GM23338 (cell line): Measurements from ENCODE around the gene FKTN. TPM values are rescaled to one million over a fixed set of nuclear protein-coding genes. Genes with fewer than 3 reads are reported as not detected.

ENCODE experiments used
- ATAC-seq: fragments of 200-7000 bp; cut with Tn5 transposase; 3 replicates; pipeline ENCODE4 v1.9.1; 2020
- DNase-seq: peaks from one replicate; pipeline ENCODE4 v3.0.0-alpha.2; 2015; ENCODE audit warnings: low spot score
- H2AFZ ChIP-seq: fragments of 200-600 bp; sonication (generic); 2 replicates; pipeline ENCODE4 v1.8.0; 2016; ENCODE audit warnings: antibody characterized with exemption, mild to moderate bottlenecking, moderate library complexity
- H3F3A ChIP-seq: fragments of 200-600 bp; sonication (generic); replicated peaks from 2 replicates; pipeline ENCODE4 v1.8.0; 2017; ENCODE audit warnings: antibody characterized with exemption, mixed run types, low read depth
- H3K27ac ChIP-seq: fragments of 200-600 bp; sonication (generic); 2 replicates; pipeline ENCODE4 v1.6.1; 2016; ENCODE audit warnings: low read depth
- H3K27me3 ChIP-seq: fragments of 200-600 bp; sonication (generic); 2 replicates; pipeline ENCODE4 v1.8.0; 2016; ENCODE audit warnings: mild to moderate bottlenecking, mixed run types, moderate library complexity; ENCODE audit not compliant: insufficient read depth
- H3K36me3 ChIP-seq: fragments of 200-600 bp; sonication (generic); 2 replicates; pipeline ENCODE4 v1.8.0; 2016; ENCODE audit warnings: mild to moderate bottlenecking; ENCODE audit not compliant: insufficient read depth
- H3K4me1 ChIP-seq: fragments of 200-600 bp; sonication (generic); 2 replicates; pipeline ENCODE4 v1.8.0; 2016; ENCODE audit warnings: mild to moderate bottlenecking, moderate library complexity; ENCODE audit not compliant: insufficient read depth
- H3K4me2 ChIP-seq: fragments of 200-600 bp; sonication (generic); 2 replicates; pipeline ENCODE4 v1.7.1; 2017; ENCODE audit warnings: mixed run types
- H3K4me3 ChIP-seq: fragments of 200-600 bp; sonication (generic); 2 replicates; pipeline ENCODE4 v1.6.1; 2016; ENCODE audit warnings: mixed run types
- H3K79me2 ChIP-seq: fragments of 200-600 bp; sonication (generic); replicated peaks from 2 replicates; pipeline ENCODE4 v1.8.0; 2017; ENCODE audit warnings: mild to moderate bottlenecking; ENCODE audit not compliant: insufficient read depth
- H3K9me2 ChIP-seq: fragments of 200-600 bp; sonication (generic); 2 replicates; pipeline ENCODE4 v1.8.0; 2017; ENCODE audit not compliant: insufficient read depth
- H4K20me1 ChIP-seq: fragments of 200-600 bp; sonication (generic); replicated peaks from 2 replicates; pipeline ENCODE4 v1.8.0; 2017; ENCODE audit warnings: mild to moderate bottlenecking; ENCODE audit not compliant: insufficient read depth
- H3K27ac Mint-ChIP-seq: 2 replicates; pipeline ENCODE4 v1.8.0; 2020; ENCODE audit warnings: inconsistent platforms, mild to moderate bottlenecking, moderate library complexity, mixed read lengths
- H3K27me3 Mint-ChIP-seq: 3 replicates; pipeline ENCODE4 v1.8.0; 2022; ENCODE audit warnings: low read depth, mild to moderate bottlenecking, moderate library complexity, mixed read lengths, inconsistent platforms; ENCODE audit not compliant: insufficient read depth, poor library complexity
- H3K36me3 Mint-ChIP-seq: 3 replicates; pipeline ENCODE4 v1.8.0; 2021; ENCODE audit warnings: low read depth, mild to moderate bottlenecking, inconsistent platforms, moderate library complexity, mixed read lengths
- H3K4me1 Mint-ChIP-seq: 3 replicates; pipeline ENCODE4 v1.8.0; 2020; ENCODE audit warnings: mild to moderate bottlenecking, inconsistent platforms, mixed read lengths
- H3K4me3 Mint-ChIP-seq: 3 replicates; pipeline ENCODE4 v1.8.0; 2021; ENCODE audit warnings: moderate library complexity, mild to moderate bottlenecking, inconsistent platforms, mixed read lengths
- H3K9me3 Mint-ChIP-seq: 3 replicates; pipeline ENCODE4 v1.8.0; 2020; ENCODE audit warnings: moderate library complexity, mild to moderate bottlenecking, inconsistent platforms, mixed read lengths
- CREB1 ChIP-seq: fragments of 250-450 bp; sonication (Bioruptor Pico); IDR thresholded peaks from 2 replicates; pipeline ENCODE4 v1.5.0; 2020; ENCODE audit warnings: low read depth, mild to moderate bottlenecking, moderate library complexity
- NANOG ChIP-seq: IDR thresholded peaks from 2 replicates; pipeline ENCODE4 v1.6.1; 2016; ENCODE audit warnings: antibody characterized with exemption, borderline replicate concordance
- ZNF114 ChIP-seq: fragments of 250-450 bp; sonication (Bioruptor Pico); IDR thresholded peaks from 2 replicates; pipeline ENCODE4 v1.5.0; 2020; ENCODE audit warnings: mild to moderate bottlenecking, moderate library complexity
- ZNF331 ChIP-seq: fragments of 250-450 bp; sonication (Bioruptor Pico); IDR thresholded peaks from 2 replicates; pipeline ENCODE4 v1.5.0; 2020; ENCODE audit warnings: low read depth, mild to moderate bottlenecking, moderate library complexity
- polyA plus RNA-seq: library from polyadenylated mRNA; unstranded; fragments of >200 nt; fragmentation: Nextera tagmentation; extraction: Ambion mirVana; gene quantifications from 2 replicates; pipeline ENCODE4 v1.2.1, GENCODE V29; 2016
- total RNA-seq: library from RNA; depleted of rRNA; stranded (reverse); fragments of >200 nt; shearing (Covaris generic); gene quantifications from 2 replicates; pipeline ENCODE4 v1.2.3, GENCODE V29; 2014; rRNA removed
- TF ChIP-seq, protein P1 (sequence below), 2 experiments: fragments of 200-600 bp in 1 of 2; sonication (generic) in 1 of 2; conservative IDR thresholded peaks; 2 replicates each; pipeline versions ENCODE4 v1.5.1 to v1.6.1; 2016 to 2017; ENCODE audit warnings: antibody characterized with exemption in 2 of 2, low read depth in 2 of 2, mild to moderate bottlenecking in 2 of 2, moderate library complexity in 1 of 2

The FKTN gene
- total and polyA plus RNA-seq, 2 experiments from 2014 or later = 6.8 to 9.9 TPM

DNA sequence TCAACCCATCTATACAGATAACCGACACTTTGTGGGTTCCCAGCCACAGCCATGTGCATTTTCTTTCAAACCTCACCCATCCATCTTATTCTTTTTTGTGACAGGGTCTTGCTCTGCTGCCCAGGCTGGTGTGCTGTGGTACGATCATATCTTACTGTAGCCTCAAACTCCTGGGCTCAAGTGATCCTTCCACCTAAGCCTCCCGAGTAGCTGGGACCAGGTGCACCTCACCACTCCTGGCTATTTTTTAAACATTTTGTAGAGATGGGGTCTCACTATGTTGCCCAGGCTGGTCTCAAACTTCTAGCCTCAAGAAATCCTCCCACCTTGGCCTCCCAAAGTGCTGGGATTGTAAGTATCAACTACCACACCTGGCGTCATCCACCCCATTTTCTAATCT, 129.0 kb downstream of the FKTN start:
- H3K9me2 ChIP-seq = no peaks in the 10 kb centered on the region
- no peaks in the 10 kb centered on the region for H4K20me1 ChIP-seq
- peaks cover 3% of the 10 kb centered on the region for H3K27me3 Mint-ChIP-seq
- no peaks in the 10 kb centered on the region for H3F3A ChIP-seq
- no peak for DNase-seq
- H3K4me3 ChIP-seq = no peak overlapping the region
- no peak overlapping the region for H2AFZ ChIP-seq
- no peaks in the 10 kb centered on the region for H3K36me3 ChIP-seq
- H3K27ac Mint-ChIP-seq = no peak overlapping the region
- no peaks in the 10 kb centered on the region for H3K36me3 Mint-ChIP-seq
- no peaks in the 10 kb centered on the region for H3K79me2 ChIP-seq
- 0 out of 2 replicates have a peak, but pooled peaks cover 4% of the 10 kb centered on the region for H3K4me1 ChIP-seq
- H3K4me2 ChIP-seq = no peak overlapping the region
- peaks cover 6% of the 10 kb centered on the region; the same call in 2 of the 3 replicates for H3K4me1 Mint-ChIP-seq
- no peaks in the 10 kb centered on the region for H3K27me3 ChIP-seq
- ATAC-seq = no peak
- no peak overlapping the region for H3K27ac ChIP-seq
- no peaks in the 10 kb centered on the region for H3K9me3 Mint-ChIP-seq
- TF ChIP-seq ZNF331 (CRISPR knock-in tag) = no peak
- no peak for TF ChIP-seq NANOG
- TF ChIP-seq, protein P1, sequence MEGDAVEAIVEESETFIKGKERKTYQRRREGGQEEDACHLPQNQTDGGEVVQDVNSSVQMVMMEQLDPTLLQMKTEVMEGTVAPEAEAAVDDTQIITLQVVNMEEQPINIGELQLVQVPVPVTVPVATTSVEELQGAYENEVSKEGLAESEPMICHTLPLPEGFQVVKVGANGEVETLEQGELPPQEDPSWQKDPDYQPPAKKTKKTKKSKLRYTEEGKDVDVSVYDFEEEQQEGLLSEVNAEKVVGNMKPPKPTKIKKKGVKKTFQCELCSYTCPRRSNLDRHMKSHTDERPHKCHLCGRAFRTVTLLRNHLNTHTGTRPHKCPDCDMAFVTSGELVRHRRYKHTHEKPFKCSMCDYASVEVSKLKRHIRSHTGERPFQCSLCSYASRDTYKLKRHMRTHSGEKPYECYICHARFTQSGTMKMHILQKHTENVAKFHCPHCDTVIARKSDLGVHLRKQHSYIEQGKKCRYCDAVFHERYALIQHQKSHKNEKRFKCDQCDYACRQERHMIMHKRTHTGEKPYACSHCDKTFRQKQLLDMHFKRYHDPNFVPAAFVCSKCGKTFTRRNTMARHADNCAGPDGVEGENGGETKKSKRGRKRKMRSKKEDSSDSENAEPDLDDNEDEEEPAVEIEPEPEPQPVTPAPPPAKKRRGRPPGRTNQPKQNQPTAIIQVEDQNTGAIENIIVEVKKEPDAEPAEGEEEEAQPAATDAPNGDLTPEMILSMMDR (conservative IDR thresholded peaks at IDR 0.05; ENCODE audit: low read depth in 2 of 2) = no peak
- no peak for TF ChIP-seq CREB1
- no peak for TF ChIP-seq ZNF114
- no peak overlapping the region for H3K4me3 Mint-ChIP-seq

Other genes starting within 250 kb of the FKTN start
- 7.1 and 10.9 TPM in 2 replicates for gene FSD1L, start 110.1 kb upstream of the FKTN start, total RNA-seq
- gene FSD1L, start 110.1 kb upstream of the FKTN start, polyA plus RNA-seq = 4.0 and 5.2 TPM in 2 replicates
- not detected in 2 replicates for gene TAL2, start 104.3 kb downstream of the FKTN start, total RNA-seq
- gene TAL2, start 104.3 kb downstream of the FKTN start, polyA plus RNA-seq = 0.37 and 0.79 TPM in 2 replicates
- gene TMEM38B, start 136.4 kb downstream of the FKTN start, total RNA-seq = 14.7 and 18.1 TPM in 2 replicates
- gene TMEM38B, start 136.4 kb downstream of the FKTN start, polyA plus RNA-seq = 8.0 and 9.4 TPM in 2 replicates